DOHH2 (cell line): Measurements from ENCODE around the gene GPX3.

ENCODE experiments used
- CTCF ChIP-seq: fragments of 200-600 bp; sonication (generic); IDR thresholded peaks from one replicate; pipeline ENCODE4 v1.5.1; 2014; ENCODE audit warnings: antibody characterized with exemption, mild to moderate bottlenecking, low read depth, low read length; ENCODE audit not compliant: poor library complexity, severe bottlenecking
- EZH2phosphoT487 ChIP-seq: fragments of 200-600 bp; sonication (generic); IDR thresholded peaks from 2 replicates; pipeline ENCODE4 v1.6.1; 2017; ENCODE audit warnings: borderline replicate concordance, mild to moderate bottlenecking, antibody characterized with exemption, low read length, moderate library complexity, mixed read lengths

GRCh38 chr5:151074557-151074956 lies 54.2 kb downstream of the GPX3 start:
- TF ChIP-seq CTCF (no peak), EZH2phosphoT487 (no peak)
